Fibroblast of lung (primary cell): ENCODE results near the gene GTF2H1.

Experiments used
- CTCF ChIP-seq, 2 donors: IDR thresholded peaks in 1 of 2; conservative IDR thresholded peaks in 1 of 2; 1 replicate in 1 of 2; 2 replicates in 1 of 2; pipeline ENCODE4 v1.5.1; 2011 to 2012; ENCODE audit warnings: low read length in 2 of 2, control low read depth in 1 of 2, inconsistent platforms in 1 of 2, low read depth in 1 of 2, mild to moderate bottlenecking in 1 of 2
- EZH2 ChIP-seq: IDR thresholded peaks from 2 replicates; pipeline ENCODE4 v1.5.1; 2012; ENCODE audit warnings: low read length, control low read depth, mild to moderate bottlenecking; ENCODE audit errors: missing control alignments

- TF ChIP-seq CTCF (conservative IDR thresholded peaks at IDR 0.05 in 1 of 2, IDR thresholded peaks at IDR 0.05 in 1 of 2; ENCODE audit: low read depth in 1 of 2, low read length in 2 of 2): no peak
- no peak for TF ChIP-seq EZH2
Measured at GRCh38 chr11:18394928-18395734, 72.8 kb downstream of the GTF2H1 start.
